Measurements from ENCODE around the gene KCNIP1. TPM values are rescaled to one million over a fixed set of nuclear protein-coding genes. Genes with fewer than 3 reads are reported as not detected.
"Not testable (repeated sequence)": the region's sequence is repeated elsewhere in the genome, so short reads cannot be mapped to it uniquely, and the experiment has no call there.

The KCNIP1 gene
- total and polyA plus RNA-seq, 7 donors = 0.03 TPM; not detected in 6

DNA sequence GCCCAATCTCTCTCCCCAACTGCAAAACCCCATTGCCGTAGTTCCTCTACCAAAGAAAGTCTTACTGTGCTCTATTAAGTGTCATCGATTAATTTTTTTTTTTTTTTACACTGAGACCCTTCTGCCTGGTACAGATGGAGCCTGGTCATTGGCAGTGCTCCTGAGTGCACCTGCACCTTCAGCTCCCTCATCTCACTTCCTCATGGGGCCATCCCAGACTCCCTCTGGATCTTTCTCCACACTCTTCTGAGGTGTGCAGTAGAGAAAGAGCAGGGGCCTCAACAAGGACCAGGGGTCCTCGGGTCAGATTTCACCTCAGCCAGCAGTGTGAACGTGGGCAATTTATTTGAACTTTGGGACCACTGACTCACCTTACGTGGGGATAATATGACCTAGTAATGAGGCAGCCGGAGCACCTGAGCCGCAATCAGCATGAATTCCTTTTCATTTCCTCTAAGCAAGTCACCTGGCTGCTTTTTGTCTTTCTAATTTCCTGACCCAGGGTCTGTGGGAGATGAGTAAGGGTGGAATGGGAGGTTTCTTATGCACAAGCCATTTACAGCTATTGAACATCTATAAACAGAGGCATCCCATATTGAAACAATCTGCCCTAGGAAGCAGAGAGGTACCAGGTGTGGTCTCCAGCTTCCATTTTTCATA lies 257.4 kb downstream of the KCNIP1 start:
- DNase-seq = no peak
- no peak for ATAC-seq
- TF ChIP-seq, protein P1, sequence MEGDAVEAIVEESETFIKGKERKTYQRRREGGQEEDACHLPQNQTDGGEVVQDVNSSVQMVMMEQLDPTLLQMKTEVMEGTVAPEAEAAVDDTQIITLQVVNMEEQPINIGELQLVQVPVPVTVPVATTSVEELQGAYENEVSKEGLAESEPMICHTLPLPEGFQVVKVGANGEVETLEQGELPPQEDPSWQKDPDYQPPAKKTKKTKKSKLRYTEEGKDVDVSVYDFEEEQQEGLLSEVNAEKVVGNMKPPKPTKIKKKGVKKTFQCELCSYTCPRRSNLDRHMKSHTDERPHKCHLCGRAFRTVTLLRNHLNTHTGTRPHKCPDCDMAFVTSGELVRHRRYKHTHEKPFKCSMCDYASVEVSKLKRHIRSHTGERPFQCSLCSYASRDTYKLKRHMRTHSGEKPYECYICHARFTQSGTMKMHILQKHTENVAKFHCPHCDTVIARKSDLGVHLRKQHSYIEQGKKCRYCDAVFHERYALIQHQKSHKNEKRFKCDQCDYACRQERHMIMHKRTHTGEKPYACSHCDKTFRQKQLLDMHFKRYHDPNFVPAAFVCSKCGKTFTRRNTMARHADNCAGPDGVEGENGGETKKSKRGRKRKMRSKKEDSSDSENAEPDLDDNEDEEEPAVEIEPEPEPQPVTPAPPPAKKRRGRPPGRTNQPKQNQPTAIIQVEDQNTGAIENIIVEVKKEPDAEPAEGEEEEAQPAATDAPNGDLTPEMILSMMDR (IDR thresholded peaks at IDR 0.05) = no peak
- Histone ChIP-seq H3K9me3 (no peaks in the 10 kb centered on the region), H3K4me1 (no peaks in the 10 kb centered on the region), H3K36me3 (ENCODE audit: insufficient read depth in 1 of 2, low read depth in 1 of 2) (no peaks in the 10 kb centered on the region), H3K27me3 (ENCODE audit: insufficient read depth in 3 of 3, low read length in 2 of 3) (peaks cover 0 to 10% (median 0%) of the 10 kb centered on the region in 3 donors), H3K4me3 (no peak overlapping the region), H3K27ac (no peak overlapping the region)
- intact Hi-C loops (cut with DNase I) = loop anchor here in 1 of 2 donors (10.0 kb wide), 1 partner anchor 1036 kb away; no protein-coding TSS in a partner anchor
- WGBS, 3 donors = 68 to 77% (median 73%) methylated on average over 7 of the region's 7 CpGs

DNA sequence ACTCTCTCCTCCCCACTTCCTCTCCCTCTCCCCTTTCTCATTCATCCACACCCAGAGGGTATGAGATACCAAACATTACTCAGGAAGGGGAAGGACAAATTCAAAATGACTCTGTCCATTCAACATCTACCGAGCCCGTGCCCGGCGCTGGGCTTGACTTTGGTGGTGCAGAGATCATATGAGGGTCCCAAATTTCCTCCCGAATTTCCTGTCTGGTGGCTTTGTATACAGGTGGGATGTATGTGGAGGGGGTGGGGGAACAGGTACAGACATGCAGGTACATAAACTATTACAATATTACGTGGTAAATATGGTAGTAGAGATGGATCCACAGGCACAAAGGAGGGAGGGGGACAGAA lies 257.9 kb downstream of the KCNIP1 start:
- H3K27ac ChIP-seq = no peak overlapping the region
- intact Hi-C loops (cut with DNase I) = loop anchor here in 1 of 2 donors (10.0 kb wide), 1 partner anchor 1037 kb away; no protein-coding TSS in a partner anchor
- no peak overlapping the region for H3K4me3 ChIP-seq
- no peaks in the 10 kb centered on the region for H3K4me1 ChIP-seq
- H3K9me3 ChIP-seq = no peaks in the 10 kb centered on the region
- H3K36me3 ChIP-seq (ENCODE audit: insufficient read depth in 1 of 2, low read depth in 1 of 2) = no peaks in the 10 kb centered on the region
- ATAC-seq (no peak), DNase-seq (no peak)
- WGBS, 3 donors = 82 to 94% (median 87%) methylated on average over 6 of the region's 6 CpGs
- peaks cover 0 to 10% (median 0%) of the 10 kb centered on the region in 3 donors for H3K27me3 ChIP-seq (ENCODE audit: insufficient read depth in 3 of 3, low read length in 2 of 3)
- TF ChIP-seq, protein P1 (IDR thresholded peaks at IDR 0.05) = no peak

DNA sequence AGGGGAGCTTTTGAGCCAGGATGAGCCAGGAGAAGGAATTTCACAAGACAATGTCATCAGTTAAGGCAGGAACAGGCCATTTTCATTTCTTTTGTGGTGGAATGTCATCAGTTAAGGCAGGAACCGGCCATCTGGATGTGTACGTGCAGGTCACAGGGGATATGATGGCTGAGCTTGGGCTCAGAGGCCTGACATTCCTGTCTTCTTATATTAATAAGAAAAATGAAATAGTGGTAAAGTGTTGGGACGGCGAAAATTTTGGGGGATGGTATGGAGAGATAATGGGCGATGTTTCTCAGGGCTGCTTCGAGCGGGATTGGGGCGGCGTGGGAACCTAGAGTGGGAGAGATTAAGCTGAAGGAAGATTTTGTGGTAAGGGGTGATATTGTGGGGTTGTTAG lies 258.5 kb downstream of the KCNIP1 start:
- not testable (repeated sequence) for H3K27ac ChIP-seq

DNA sequence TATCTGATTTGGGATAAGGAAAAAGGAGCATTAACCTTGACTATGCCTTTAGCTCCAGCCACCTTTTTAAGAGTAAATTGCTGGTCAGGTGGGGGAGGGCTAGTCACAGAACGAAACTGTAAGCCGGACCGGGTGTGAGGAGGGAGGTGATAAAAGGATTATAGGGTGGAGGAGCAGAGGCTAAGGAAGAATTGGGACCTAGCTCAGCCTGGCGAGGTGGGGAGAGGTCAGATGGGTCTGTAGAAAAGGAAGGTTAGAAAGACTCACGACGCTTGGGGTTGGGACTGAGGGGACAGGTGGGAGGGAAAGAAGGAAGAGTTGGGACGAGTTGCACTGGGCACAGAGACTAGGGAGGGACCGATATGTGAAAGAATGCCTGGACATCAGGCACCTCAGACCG lies 262.0 kb downstream of the KCNIP1 start:
- H3K4me1 ChIP-seq; H3K36me3 ChIP-seq (ENCODE audit: insufficient read depth in 1 of 2, low read depth in 1 of 2); H3K4me3 ChIP-seq; H3K27me3 ChIP-seq (ENCODE audit: insufficient read depth in 3 of 3, low read length in 2 of 3); DNase-seq; H3K9me3 ChIP-seq; ATAC-seq; H3K27ac ChIP-seq: not testable (repeated sequence)
- WGBS, 3 donors = 56 to 70% (median 63%) methylated on average over 9 of the region's 9 CpGs
- intact Hi-C loops (cut with DNase I) = loop anchor here in 1 of 2 donors (10.0 kb wide), 1 partner anchor 1041 kb away; no protein-coding TSS in a partner anchor

More for the DNA sequence above, 258.5 kb downstream of the KCNIP1 start:
- H3K9me3 ChIP-seq; DNase-seq; H3K36me3 ChIP-seq (ENCODE audit: insufficient read depth in 1 of 2, low read depth in 1 of 2); H3K27me3 ChIP-seq (ENCODE audit: insufficient read depth in 3 of 3, low read length in 2 of 3); H3K4me1 ChIP-seq; ATAC-seq; H3K4me3 ChIP-seq: not testable (repeated sequence)
- intact Hi-C loops (cut with DNase I) = loop anchor here in 1 of 2 donors (10.0 kb wide), 1 partner anchor 1037 kb away; no protein-coding TSS in a partner anchor
- 92 to 94% (median 93%) methylated on average over 8 to 9 of the region's 9 CpGs for WGBS, 3 donors

DNA sequence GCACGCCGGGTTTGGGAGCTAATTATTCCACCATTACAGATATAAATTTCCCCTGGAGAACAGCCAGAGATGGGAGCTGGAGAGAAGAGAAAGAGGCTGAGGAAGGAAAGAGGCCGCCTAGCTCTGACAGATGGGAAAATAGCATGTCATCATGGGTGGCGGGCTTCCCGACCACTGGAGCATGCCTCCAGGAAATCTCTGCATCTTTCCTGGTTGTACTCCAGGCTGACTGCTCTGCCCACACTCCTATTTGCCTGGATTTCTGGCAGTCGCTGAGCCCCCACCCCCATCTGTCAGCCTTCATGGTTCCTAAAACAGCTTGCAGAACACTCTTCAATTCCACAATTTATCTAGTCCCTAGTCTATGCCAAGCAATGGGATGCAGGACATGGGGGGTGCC lies 265.4 kb downstream of the KCNIP1 start:
- intact Hi-C loops (cut with DNase I) = loop anchor here in 1 of 2 donors (10.0 kb wide), 1 partner anchor 1044 kb away; no protein-coding TSS in a partner anchor
- Histone ChIP-seq H3K27me3 (ENCODE audit: insufficient read depth in 3 of 3, low read length in 2 of 3) (peaks cover 0 to 2% (median 0%) of the 10 kb centered on the region in 3 donors), H3K4me1 (no peaks in the 10 kb centered on the region), H3K9me3 (no peaks in the 10 kb centered on the region), H3K36me3 (ENCODE audit: insufficient read depth in 1 of 2, low read depth in 1 of 2) (no peaks in the 10 kb centered on the region), H3K4me3 (no peak overlapping the region), H3K27ac (no peak overlapping the region)
- DNase-seq (no peak), ATAC-seq (no peak)
- TF ChIP-seq, protein P1 (IDR thresholded peaks at IDR 0.05) = no peak
- WGBS, 3 donors = 21 to 36% (median 22%) methylated on average over 6 of the region's 6 CpGs

Data from psoas muscle (tissue), 8 donors.